K562 (cell line): ENCODE results near the gene ANO7. TPM values are rescaled to one million over a fixed set of nuclear protein-coding genes. Genes with fewer than 3 reads are reported as not detected.

Source experiments
- ATAC-seq: fragments of 200-7000 bp; cut with Tn5 transposase; 3 replicates; pipeline ENCODE4 v1.9.1; 2020; ENCODE audit warnings: moderate library complexity
- BruUV-seq: library from RNA; stranded (reverse); fragments of 400-500 nt; replicated peaks from 2 replicates; lab custom pipeline; 2021; lab: Mats Ljungman, UMichigan
- CTCF ChIA-PET: fragments of 300-600 bp; formaldehyde crosslinking; extraction: SDS; loops from one replicate; lab custom pipeline; 2021; ENCODE audit warnings: low intra/inter-chr PET ratio; lab: Yijun Ruan, JAX
- POLR2A ChIA-PET: fragments of 300-600, 350-650 bp; sonication (Branson Sonifier 250); formaldehyde crosslinking; extraction: SDS; loops from one replicate; lab custom pipeline; 2021; ENCODE audit warnings: antibody characterized with exemption, inconsistent platforms; lab: Yijun Ruan, JAX
- DNase-seq, 4 experiments: peaks; one replicate each; pipeline versions ENCODE4 v3.0.0 to v3.0.0-alpha.2; 2011 to 2018; ENCODE audit warnings: low spot score in 3 of 4, mixed read lengths in 3 of 4; ENCODE audit errors: extremely low read depth in 1 of 4
- FAIRE-seq: peaks from 2 replicates; lab custom pipeline; 2011; peaks lifted over from hg19 to GRCh38; lab: Jason Lieb, UNC
- H2AFZ ChIP-seq: 2 replicates; pipeline ENCODE4 v1.6.0; 2011; ENCODE audit warnings: low read depth, low read length, control low read depth, inconsistent platforms
- H3K27ac ChIP-seq: fragments of 200-600 bp; 3 replicates; pipeline ENCODE4 v1.8.0; 2011; ENCODE audit warnings: low read depth, mild to moderate bottlenecking, control low read depth, inconsistent platforms, low read length, moderate library complexity, mixed read lengths; ENCODE audit errors: extremely low read depth
- H3K27me3 ChIP-seq, 2 experiments: fragments of 300-600 bp in 1 of 2; 2 replicates in 1 of 2; 3 replicates in 1 of 2; pipeline versions ENCODE4 v1.6.0 to v1.8.0; 2011; ENCODE audit warnings: inconsistent platforms in 2 of 2, low read length in 2 of 2, mild to moderate bottlenecking in 1 of 2, mixed read lengths in 1 of 2, moderate library complexity in 1 of 2; ENCODE audit not compliant: control insufficient read depth in 2 of 2, insufficient read depth in 2 of 2
- H3K36me3 ChIP-seq: fragments of 300-600 bp; 3 replicates; pipeline ENCODE4 v1.8.0; 2011; ENCODE audit warnings: mild to moderate bottlenecking, low read length, inconsistent platforms; ENCODE audit not compliant: control insufficient read depth, insufficient read depth
- H3K4me1 ChIP-seq, 2 experiments: fragments of 200-600 bp in 1 of 2; replicated peaks in 1 of 2; 2 replicates in 1 of 2; 3 replicates in 1 of 2; pipeline versions ENCODE4 v1.5.1 to v1.8.0; 2011; ENCODE audit warnings: inconsistent platforms in 2 of 2, low read length in 2 of 2, mild to moderate bottlenecking in 1 of 2, mixed read lengths in 1 of 2, moderate library complexity in 1 of 2; ENCODE audit not compliant: control insufficient read depth in 2 of 2, insufficient read depth in 2 of 2
- H3K4me2 ChIP-seq: 2 replicates; pipeline ENCODE4 v1.6.1; 2011; ENCODE audit warnings: low read length, control low read depth, inconsistent platforms, mixed read lengths; ENCODE audit not compliant: insufficient read depth
- H3K4me3 ChIP-seq: fragments of 200-600 bp; sonication (generic), shearing (Covaris generic); 2 replicates; pipeline ENCODE4 v1.5.1; 2016; ENCODE audit warnings: control low read depth, inconsistent platforms
- H3K79me2 ChIP-seq: fragments of 200-600 bp; 3 replicates; pipeline ENCODE4 v1.8.0; 2011; ENCODE audit warnings: low read length, inconsistent platforms; ENCODE audit not compliant: control insufficient read depth, insufficient read depth
- H3K9ac ChIP-seq, 2 experiments: 2 replicates each; pipeline versions ENCODE4 v1.6.0 to v1.6.1; 2011; ENCODE audit warnings: low read depth in 2 of 2, low read length in 2 of 2, control low read depth in 1 of 2, inconsistent platforms in 1 of 2, mild to moderate bottlenecking in 1 of 2, mixed read lengths in 1 of 2; ENCODE audit not compliant: insufficient read depth in 1 of 2
- H3K9me1 ChIP-seq: one replicate; pipeline ENCODE4 v1.6.0; 2011; ENCODE audit warnings: inconsistent platforms, mild to moderate bottlenecking, low read length, moderate library complexity; ENCODE audit not compliant: control insufficient read depth, insufficient read depth
- H3K9me3 ChIP-seq: replicated peaks from 2 replicates; pipeline ENCODE4 v1.5.1; 2011; ENCODE audit warnings: low read depth, low read length, inconsistent platforms; ENCODE audit not compliant: control insufficient read depth, insufficient read depth
- H4K20me1 ChIP-seq: replicated peaks from 2 replicates; pipeline ENCODE4 v1.6.1; 2011; ENCODE audit warnings: low read length, inconsistent platforms, mixed read lengths; ENCODE audit not compliant: control insufficient read depth, insufficient read depth
- STAT5B ChIP-seq: fragments of 250-450 bp; sonication (Bioruptor Pico); IDR thresholded peaks from 2 replicates; pipeline ENCODE4 v1.8.0; 2021; ENCODE audit warnings: mild to moderate bottlenecking, inconsistent platforms
- U2AF1 ChIP-seq: fragments of 200-400 bp; formaldehyde crosslinking; optimal IDR thresholded peaks from 2 replicates; pipeline ENCODE3; 2017; ENCODE audit warnings: mild to moderate bottlenecking, low read depth, low read length, moderate library complexity
- ZNF583 ChIP-seq: fragments of 250-450 bp; sonication (Bioruptor Pico); IDR thresholded peaks from 2 replicates; pipeline ENCODE4 v1.4.0; 2020
- WGBS: fragments of 100-300 bp; shearing (Covaris generic); methylation state at CpG from one replicate; pipeline ENCODE4 v1.1.6; 2016; ENCODE audit warnings: low coverage, mixed read lengths; ENCODE audit not compliant: insufficient coverage; ENCODE audit errors: missing lambda C conversion rate; 5-methylcytosine and 5-hydroxymethylcytosine counted together
- in situ Hi-C: fragments of 300-500 bp; cut with MboI; formaldehyde crosslinking; loops from 4 replicates; pipeline ENCODE4 v1.15.0; 2018; ENCODE audit warnings: inconsistent platforms, mixed read lengths
- intact Hi-C: fragments of 100-400 bp; cut with micrococcal nuclease; formaldehyde crosslinking; loops from 2 replicates; pipeline ENCODE4 v1.14.2; 2022
- polyA plus RNA-seq, 8 experiments: library from polyadenylated mRNA; depleted of rRNA in 4 of 8; stranded (reverse) in 5 of 8; unstranded in 3 of 8; fragments of >200 nt; fragmentation: Nextera tagmentation in 2 of 8; fragmentation: Illumina TruSeq in 1 of 8; extraction: Ambion mirVana in 2 of 8; extraction: Trizol in 1 of 8; gene quantifications; 2 replicates each; pipeline versions ENCODE4 v1.2.1 to v1.2.3, GENCODE V29; 2011 to 2014; ENCODE audit warnings: inconsistent platforms in 1 of 8, missing spikeins in 1 of 8
- total RNA-seq, 7 experiments: library from RNA; depleted of rRNA in 6 of 7; stranded (reverse); fragments of >200 nt in 6 of 7; fragmentation: Illumina TruSeq in 2 of 7; extraction: Trizol in 2 of 7; gene quantifications; 2 replicates each; pipeline versions ENCODE4 v1.2.1 to v1.2.3, GENCODE V29; 2011 to 2021; ENCODE audit warnings: low replicate concordance in 1 of 7
- TF ChIP-seq, protein P1 (sequence below): fragments of 250-450 bp; sonication (Bioruptor Pico); IDR thresholded peaks from 2 replicates; pipeline ENCODE4 v1.4.0; 2020

ANO7 gene
- total and polyA plus RNA-seq, 9 of the 15 experiments (the other 6 are each of a cell fraction or from before 2014, with no cell fraction given), result 0.28 to 5.1 (median 1.1) TPM

DNA sequence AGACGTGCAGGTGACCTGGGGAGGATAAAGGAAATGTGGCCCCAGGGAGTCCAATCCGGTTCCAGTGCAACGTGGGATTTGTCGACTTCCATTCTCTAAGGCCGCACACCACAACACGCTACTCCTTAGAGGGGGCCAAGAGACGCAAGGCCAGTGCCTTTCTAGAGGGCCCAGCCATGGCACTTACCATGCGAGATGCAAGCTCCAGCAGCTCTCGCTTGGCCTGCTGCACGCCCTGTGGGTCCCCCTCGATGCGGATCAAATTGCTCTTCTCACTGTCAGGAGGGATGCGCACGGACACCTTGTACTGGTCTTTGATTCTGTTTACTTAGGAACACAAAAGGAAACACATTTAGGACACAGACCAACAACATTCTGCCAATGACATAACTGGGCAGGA lies 61.2 kb downstream of the ANO7 start:
- ChIA-PET POLR2A (interaction anchor here (0.8 kb wide), 1 partner anchor 20 kb away, joined by 3 read pairs; no protein-coding TSS in a partner anchor), CTCF (no interaction called here)
- TF ChIP-seq U2AF1, result no peak
- TF ChIP-seq STAT5B (CRISPR knock-in tag), result no peak
- TF ChIP-seq, protein P1, sequence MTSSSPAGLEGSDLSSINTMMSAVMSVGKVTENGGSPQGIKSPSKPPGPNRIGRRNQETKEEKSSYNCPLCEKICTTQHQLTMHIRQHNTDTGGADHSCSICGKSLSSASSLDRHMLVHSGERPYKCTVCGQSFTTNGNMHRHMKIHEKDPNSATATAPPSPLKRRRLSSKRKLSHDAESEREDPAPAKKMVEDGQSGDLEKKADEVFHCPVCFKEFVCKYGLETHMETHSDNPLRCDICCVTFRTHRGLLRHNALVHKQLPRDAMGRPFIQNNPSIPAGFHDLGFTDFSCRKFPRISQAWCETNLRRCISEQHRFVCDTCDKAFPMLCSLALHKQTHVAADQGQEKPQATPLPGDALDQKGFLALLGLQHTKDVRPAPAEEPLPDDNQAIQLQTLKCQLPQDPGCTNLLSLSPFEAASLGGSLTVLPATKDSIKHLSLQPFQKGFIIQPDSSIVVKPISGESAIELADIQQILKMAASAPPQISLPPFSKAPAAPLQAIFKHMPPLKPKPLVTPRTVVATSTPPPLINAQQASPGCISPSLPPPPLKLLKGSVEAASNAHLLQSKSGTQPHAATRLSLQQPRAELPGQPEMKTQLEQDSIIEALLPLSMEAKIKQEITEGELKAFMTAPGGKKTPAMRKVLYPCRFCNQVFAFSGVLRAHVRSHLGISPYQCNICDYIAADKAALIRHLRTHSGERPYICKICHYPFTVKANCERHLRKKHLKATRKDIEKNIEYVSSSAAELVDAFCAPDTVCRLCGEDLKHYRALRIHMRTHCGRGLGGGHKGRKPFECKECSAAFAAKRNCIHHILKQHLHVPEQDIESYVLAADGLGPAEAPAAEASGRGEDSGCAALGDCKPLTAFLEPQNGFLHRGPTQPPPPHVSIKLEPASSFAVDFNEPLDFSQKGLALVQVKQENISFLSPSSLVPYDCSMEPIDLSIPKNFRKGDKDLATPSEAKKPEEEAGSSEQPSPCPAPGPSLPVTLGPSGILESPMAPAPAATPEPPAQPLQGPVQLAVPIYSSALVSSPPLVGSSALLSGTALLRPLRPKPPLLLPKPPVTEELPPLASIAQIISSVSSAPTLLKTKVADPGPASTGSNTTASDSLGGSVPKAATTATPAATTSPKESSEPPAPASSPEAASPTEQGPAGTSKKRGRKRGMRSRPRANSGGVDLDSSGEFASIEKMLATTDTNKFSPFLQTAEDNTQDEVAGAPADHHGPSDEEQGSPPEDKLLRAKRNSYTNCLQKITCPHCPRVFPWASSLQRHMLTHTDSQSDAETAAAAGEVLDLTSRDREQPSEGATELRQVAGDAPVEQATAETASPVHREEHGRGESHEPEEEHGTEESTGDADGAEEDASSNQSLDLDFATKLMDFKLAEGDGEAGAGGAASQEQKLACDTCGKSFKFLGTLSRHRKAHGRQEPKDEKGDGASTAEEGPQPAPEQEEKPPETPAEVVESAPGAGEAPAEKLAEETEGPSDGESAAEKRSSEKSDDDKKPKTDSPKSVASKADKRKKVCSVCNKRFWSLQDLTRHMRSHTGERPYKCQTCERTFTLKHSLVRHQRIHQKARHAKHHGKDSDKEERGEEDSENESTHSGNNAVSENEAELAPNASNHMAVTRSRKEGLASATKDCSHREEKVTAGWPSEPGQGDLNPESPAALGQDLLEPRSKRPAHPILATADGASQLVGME, result no peak
- TF ChIP-seq ZNF583, result no peak
- H3K36me3 ChIP-seq, result peaks cover 88% of the 10 kb centered on the region; the same call in 2 of the 3 replicates
- H3K27me3 ChIP-seq, result no peaks in the 10 kb centered on the region
- ATAC-seq (no peak), FAIRE-seq (no peak), DNase-seq (no peak)
- no peaks in the 10 kb centered on the region; a peak in 1 of 5 replicates for H3K4me1 ChIP-seq
- no peaks in the 10 kb centered on the region for H3K9me1 ChIP-seq
- in situ Hi-C loops (no loop called here), intact Hi-C loops (no loop called here)
- H3K9ac ChIP-seq, result no peak overlapping the region
- 91% methylated on average over 10 of the region's 14 CpGs for WGBS
- no peaks in the 10 kb centered on the region for H4K20me1 ChIP-seq
- no peak overlapping the region for H3K4me2 ChIP-seq
- no peaks in the 10 kb centered on the region for H3K79me2 ChIP-seq
- no peak overlapping the region for H3K4me3 ChIP-seq
- no peak overlapping the region for H2AFZ ChIP-seq
- H3K9me3 ChIP-seq, result no peaks in the 10 kb centered on the region
- no TSS peak for BruUV-seq
- no peak overlapping the region for H3K27ac ChIP-seq
